AG09319 (cell line): ENCODE results near the gene RASSF5.

Experiments used
- DNase-seq: peaks from one replicate; pipeline ENCODE4 v3.0.0-alpha.2; 2010; ENCODE audit warnings: low read depth; ENCODE audit errors: extremely low read depth
- CTCF ChIP-seq: IDR thresholded peaks from 2 replicates; pipeline ENCODE4 v1.5.1; 2011; ENCODE audit warnings: low read depth, mild to moderate bottlenecking, inconsistent platforms, low read length, moderate library complexity

Gene RASSF5

GRCh38 chr1:206504363-206504713, 3.0 kb upstream of the RASSF5 start:
- TF ChIP-seq CTCF, result no peak
- DNase-seq, result no peak

GRCh38 chr1:206505702-206506355, 1.5 kb upstream of the RASSF5 start:
- TF ChIP-seq CTCF, result peak; percentile 66
- DNase-seq, result no peak

- no peak for DNase-seq
- TF ChIP-seq CTCF, result no peak
Observed at GRCh38 chr1:206506405-206507283, 687 bp upstream of the RASSF5 start.

GRCh38 chr1:206508130-206508889, 979 bp downstream of the RASSF5 start:
- TF ChIP-seq CTCF, result no peak
- no peak for DNase-seq

- peak; percentile 49 for DNase-seq
- no peak; the same call in 1 of the 2 replicates for TF ChIP-seq CTCF
Observed at GRCh38 chr1:206508956-206509355, 1.6 kb downstream of the RASSF5 start.

GRCh38 chr1:206509612-206510257, 2.4 kb downstream of the RASSF5 start:
- DNase-seq, result no peak
- TF ChIP-seq CTCF, result no peak
